Measurements from ENCODE around the gene MRPL20. TPM values are rescaled to one million over a fixed set of nuclear protein-coding genes. Genes with fewer than 3 reads are reported as not detected.

Gene MRPL20
- total and polyA plus RNA-seq, 9 of the 15 experiments (the other 6 are each of a cell fraction or from before 2014, with no cell fraction given): 180 to 671 (median 229) TPM

- TF ChIP-seq SMAD4 (CRISPR knock-in tag; conservative IDR thresholded peaks at IDR 0.05) (0 out of 2 replicates have a peak, but pooled peaks have one; percentile 35), CEBPZ (IDR thresholded peaks at IDR 0.05; ENCODE audit: borderline replicate concordance, low read depth, low read length) (no peak), ZSCAN32 (CRISPR knock-in tag; IDR thresholded peaks at IDR 0.05) (no peak), L3MBTL2 (IDR thresholded peaks at IDR 0.05) (peak; percentile 30; the same call in 1 of the 2 replicates), MXI1 (IDR thresholded peaks at IDR 0.05; ENCODE audit: low read depth, low read length) (peak; percentile 60; the same call in 1 of the 2 replicates), ARID4B (CRISPR knock-in tag; IDR thresholded peaks at IDR 0.05) (peak; percentile 94), KHSRP (IDR thresholded peaks at IDR 0.05) (no peak), BRD4 (IDR thresholded peaks at IDR 0.05) (peak; percentile 42; the same call in 1 of the 2 replicates), POLR2B (IDR thresholded peaks at IDR 0.05; ENCODE audit: low read depth, partially characterized antibody) (peak; percentile 54), ETV6 (IDR thresholded peaks at IDR 0.05; ENCODE audit: borderline replicate concordance in 1 of 2, low read depth in 2 of 2, low read length in 1 of 2) (no peak), ETV6 (CRISPR knock-in tag; IDR thresholded peaks at IDR 0.05; ENCODE audit: borderline replicate concordance) (no peak), MYBL2 (IDR thresholded peaks at IDR 0.05; ENCODE audit: low read depth) (no peak), MYBL2 (CRISPR knock-in tag; IDR thresholded peaks at IDR 0.05; ENCODE audit: borderline replicate concordance) (no peak), MCM5 (IDR thresholded peaks at IDR 0.05; ENCODE audit: low read depth) (no peak), SMARCE1 (IDR thresholded peaks at IDR 0.05) (no peak), JUND (IDR thresholded peaks at IDR 0.05; ENCODE audit: borderline replicate concordance, low read depth, low read length) (0 out of 2 replicates have a peak, but pooled peaks have one; percentile 26), JUND (tag; IDR thresholded peaks at IDR 0.05; ENCODE audit: borderline replicate concordance, low read depth, low read length) (no peak), TBL1XR1 (IDR thresholded peaks at IDR 0.05; ENCODE audit: low read length in 2 of 2) (0 out of 4 replicates have a peak, but pooled peaks of 1 of the 2 experiments have one; percentile 12), CHD1 (IDR thresholded peaks at IDR 0.05; ENCODE audit: low read length) (peak; percentile 65), CCAR2 (IDR thresholded peaks at IDR 0.05; ENCODE audit: low read depth, low read length) (no peak), HDAC1 (IDR thresholded peaks at IDR 0.05) (peak in 1 of 2 experiments; percentile 76; a peak in 2 of 4 replicates), BRCA1 (IDR thresholded peaks at IDR 0.05) (no peak), BRCA1 (CRISPR knock-in tag; IDR thresholded peaks at IDR 0.05) (0 out of 2 replicates have a peak, but pooled peaks have one; percentile 26)
Measured at GRCh38 chr1:1397839-1398523, 9.1 kb downstream of the MRPL20 start (continued).
